NCI-H187 (cell line): Measurements from ENCODE around the gene FTO.
"Not testable (repeated sequence)": the region's sequence is repeated elsewhere in the genome, so short reads cannot be mapped to it uniquely, and the experiment has no call there.

ENCODE experiments used
- DNase-seq, 2 experiments: peaks; one replicate each; lab custom pipeline; 2025; lab: John Stamatoyannopoulos, UW

FTO gene

GRCh38 chr16:53703590-53704444 is at the start of gene FTO, which contains the start of gene RPGRIP1L:
Gene FTO, plus strand, starts transcription at chr16:53704156.
Gene RPGRIP1L, minus strand, starts transcription at chr16:53703859. Its CDS starts 3,136 bp downstream, at chr16:53700723.
- peak; percentile 87 to 90 for DNase-seq

- DNase-seq, result no peak
Observed at GRCh38 chr16:53654946-53655345, 49.0 kb upstream of the FTO start.

GRCh38 chr16:53662072-53662471 is 41.9 kb upstream of the FTO start:
- DNase-seq, result no peak

GRCh38 chr16:53664724-53665345 is 39.1 kb upstream of the FTO start:
- no peak for DNase-seq

GRCh38 chr16:53666786-53667415 is 37.1 kb upstream of the FTO start:
- no peak for DNase-seq

- no peak for DNase-seq
Observed at GRCh38 chr16:53668869-53669268, 35.1 kb upstream of the FTO start.

- DNase-seq, result no peak
Observed at GRCh38 chr16:53672461-53672860, 31.5 kb upstream of the FTO start.

- no peak for DNase-seq
Observed at GRCh38 chr16:53673189-53673588, 30.8 kb upstream of the FTO start.

GRCh38 chr16:53678155-53678554 is 25.8 kb upstream of the FTO start:
- no peak for DNase-seq

- DNase-seq, result no peak
Observed at GRCh38 chr16:53678756-53679343, 25.1 kb upstream of the FTO start.

GRCh38 chr16:53680756-53681155 is 23.2 kb upstream of the FTO start:
- no peak for DNase-seq

- no peak for DNase-seq
Observed at GRCh38 chr16:53681354-53681753, 22.6 kb upstream of the FTO start.

- not testable (repeated sequence) for DNase-seq
Observed at GRCh38 chr16:53685334-53685733, 18.6 kb upstream of the FTO start.

GRCh38 chr16:53686710-53687109 is 17.2 kb upstream of the FTO start:
- DNase-seq, result no peak

GRCh38 chr16:53689636-53690035 is 14.3 kb upstream of the FTO start:
- no peak for DNase-seq

- DNase-seq, result no peak
Observed at GRCh38 chr16:53690771-53691170, 13.2 kb upstream of the FTO start.

- no peak for DNase-seq
Observed at GRCh38 chr16:53692146-53692545, 11.8 kb upstream of the FTO start.

- DNase-seq, result no peak
Observed at GRCh38 chr16:53693320-53693719, 10.6 kb upstream of the FTO start.

GRCh38 chr16:53695070-53695469 is 8.9 kb upstream of the FTO start:
- no peak for DNase-seq

- not testable (repeated sequence) for DNase-seq
Observed at GRCh38 chr16:53698271-53698670, 5.7 kb upstream of the FTO start.

- DNase-seq, result no peak
Observed at GRCh38 chr16:53704445-53704813, 473 bp downstream of the FTO start.

- no peak for DNase-seq
Observed at GRCh38 chr16:53707671-53708070, 3.7 kb downstream of the FTO start.

GRCh38 chr16:53708490-53708889 is 4.5 kb downstream of the FTO start:
- no peak for DNase-seq
